Nucleus accumbens (tissue), 56 donors: ENCODE data around the gene RTP2.
A peak's percentile ranks its signal among the peaks of the same experiment; 100 is the strongest.

ENCODE experiments used
- DNase-seq, 56 donors: peaks; one replicate each; lab custom pipeline; 2025; lab: John Stamatoyannopoulos, UW

Gene RTP2

GRCh38 chr3:187702507-187703033 lies at the start of gene RTP2:
TSS of gene RTP2 (minus strand) at chr3:187702557. CDS start at chr3:187702128, 429 bp downstream.
- DNase-seq, result no peak

- DNase-seq, result no peak
Measured at GRCh38 chr3:187750513-187751123, 48.3 kb upstream of the RTP2 start.

GRCh38 chr3:187750006-187750512 lies 47.7 kb upstream of the RTP2 start:
- DNase-seq, result peak in 5 of 56 donors; percentile 8 to 31 (median 13)

GRCh38 chr3:187748050-187748481 lies 45.7 kb upstream of the RTP2 start:
- DNase-seq, result peak; percentile 13 to 97 (median 79)

- DNase-seq, result no peak
Measured at GRCh38 chr3:187747506-187747905, 45.1 kb upstream of the RTP2 start.

GRCh38 chr3:187746442-187747281 lies 44.3 kb upstream of the RTP2 start:
- DNase-seq, result peak in 21 of 56 donors; percentile 6 to 54 (median 21)

GRCh38 chr3:187746059-187746441 lies 43.7 kb upstream of the RTP2 start:
- DNase-seq, result peak in 1 of 56 donors; percentile 65

GRCh38 chr3:187745201-187746058 lies 43.1 kb upstream of the RTP2 start, which contains the start of gene BCL6:
TSS of gene BCL6 (minus strand) at chr3:187745468. CDS start at chr3:187733693, 11,775 bp downstream.
- peak; percentile 34 to 97 (median 90) for DNase-seq

GRCh38 chr3:187744169-187745151 lies 42.1 kb upstream of the RTP2 start:
- DNase-seq, result peak in 43 of 56 donors; percentile 19 to 79 (median 50)

- peak in 38 of 56 donors; percentile 14 to 64 (median 44) for DNase-seq
Measured at GRCh38 chr3:187743195-187744141, 41.1 kb upstream of the RTP2 start.

- peak in 2 of 56 donors; percentile 8 to 54 for DNase-seq
Measured at GRCh38 chr3:187742351-187743171, 40.2 kb upstream of the RTP2 start.

- DNase-seq, result peak in 41 of 56 donors; percentile 22 to 76 (median 49)
Measured at GRCh38 chr3:187741403-187742350, 39.3 kb upstream of the RTP2 start.

GRCh38 chr3:187740421-187741399 lies 38.4 kb upstream of the RTP2 start:
- peak in 50 of 56 donors; percentile 34 to 80 (median 60) for DNase-seq
